HG03175 (cell line): ENCODE measurements around the gene SLC35F2.

Experiments
- ATAC-seq: cut with Tn5 transposase; IDR thresholded peaks from one replicate; pipeline ENCODE4 v1.9.1; 2021; ENCODE audit warnings: mild to moderate bottlenecking, moderate library complexity; ENCODE audit not compliant: unreplicated experiment

The SLC35F2 gene

DNA sequence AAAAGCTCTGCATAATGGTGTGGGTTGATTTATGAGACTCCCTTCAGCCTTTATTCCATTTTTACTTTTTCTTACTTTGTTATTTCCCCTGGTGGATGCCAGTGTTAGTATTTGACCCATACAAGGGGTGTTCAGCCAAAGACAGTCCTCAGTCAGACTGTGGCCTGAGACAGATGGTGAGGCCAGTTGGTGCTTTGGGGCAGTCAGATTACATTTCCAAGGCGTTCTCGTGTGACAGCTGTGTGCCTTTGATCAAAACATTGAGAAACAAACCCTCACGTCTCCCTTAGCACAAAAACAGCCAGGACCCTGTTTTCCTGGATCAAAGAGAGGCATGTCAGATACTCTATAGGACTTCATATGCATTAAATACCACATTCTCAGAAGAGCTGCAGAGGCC lies 115.4 kb downstream of the SLC35F2 start:
- ATAC-seq = no peak

DNA sequence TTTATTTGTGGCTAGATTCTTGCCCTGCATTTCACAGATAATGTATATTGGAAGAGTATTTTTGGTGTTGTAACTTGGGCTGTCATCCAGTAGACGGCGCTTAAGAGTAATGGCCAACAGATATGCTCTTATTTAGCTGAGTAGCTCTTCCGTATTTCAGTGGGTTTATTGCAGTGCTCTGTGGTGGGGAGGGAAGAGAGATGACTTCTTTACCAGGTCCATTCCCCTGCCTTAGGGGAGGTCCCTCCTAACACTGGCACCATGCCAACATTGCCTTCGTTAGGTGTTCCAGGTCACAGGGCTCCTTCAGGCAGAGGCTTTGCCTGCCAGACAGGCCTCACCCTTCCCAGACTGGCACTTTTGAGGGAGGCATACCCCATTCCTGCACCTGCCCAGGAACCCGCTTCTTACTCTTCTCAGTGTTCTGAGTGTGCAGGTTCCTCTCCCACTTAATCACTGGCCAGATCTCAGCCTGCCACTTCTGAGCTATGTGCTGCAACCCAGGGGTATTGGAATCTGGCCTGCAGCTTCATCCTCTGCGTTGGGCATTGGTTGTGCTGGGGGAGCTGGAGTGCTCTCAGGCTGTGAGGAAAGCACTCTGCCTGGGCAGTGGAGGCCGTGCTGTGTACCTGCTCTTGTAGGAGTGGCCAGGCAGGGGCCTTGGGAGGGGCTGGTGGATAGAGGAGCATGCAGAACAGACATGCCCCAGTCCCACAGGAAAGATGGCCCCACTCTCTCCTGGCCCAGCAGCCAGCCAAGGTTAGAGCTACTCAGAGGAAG lies 117.4 kb downstream of the SLC35F2 start:
- peak; percentile 89 for ATAC-seq
